ENCODE data around the gene PRKN.

- TF ChIP-seq CTCF (IDR thresholded peaks at IDR 0.05), result no peak
- no peak for TF ChIP-seq ZFX (IDR thresholded peaks at IDR 0.05; ENCODE audit: borderline replicate concordance)
These were observed 1312.2 kb downstream of the PRKN start for GRCh38 chr6:161415302-161415855.

Measured in 22Rv1 (cell line).